Eye (tissue), 1 donor: Measurements from ENCODE around the gene MAPK8.

Experiments
- DNase-seq: peaks from one replicate; pipeline ENCODE4 v3.0.0-alpha.2; 2015

The MAPK8 gene

DNA sequence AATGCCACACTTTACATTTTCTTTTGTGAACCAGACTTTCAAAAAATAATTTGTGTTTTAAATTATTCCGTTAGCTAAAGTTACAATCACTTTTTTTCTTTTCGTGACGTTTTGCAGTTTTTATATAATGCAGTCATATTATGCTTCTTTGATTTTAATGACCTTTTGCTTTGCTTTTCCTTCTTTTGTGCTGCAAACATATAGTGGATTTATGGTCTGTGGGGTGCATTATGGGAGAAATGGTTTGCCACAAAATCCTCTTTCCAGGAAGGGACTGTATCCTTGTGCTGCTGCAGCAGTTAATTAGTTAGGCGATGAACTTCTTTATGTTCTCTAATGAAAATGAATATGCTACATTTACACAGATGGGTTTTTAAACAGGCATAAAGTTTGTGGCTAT lies 117.4 kb downstream of the MAPK8 start:
- no peak for DNase-seq

DNA sequence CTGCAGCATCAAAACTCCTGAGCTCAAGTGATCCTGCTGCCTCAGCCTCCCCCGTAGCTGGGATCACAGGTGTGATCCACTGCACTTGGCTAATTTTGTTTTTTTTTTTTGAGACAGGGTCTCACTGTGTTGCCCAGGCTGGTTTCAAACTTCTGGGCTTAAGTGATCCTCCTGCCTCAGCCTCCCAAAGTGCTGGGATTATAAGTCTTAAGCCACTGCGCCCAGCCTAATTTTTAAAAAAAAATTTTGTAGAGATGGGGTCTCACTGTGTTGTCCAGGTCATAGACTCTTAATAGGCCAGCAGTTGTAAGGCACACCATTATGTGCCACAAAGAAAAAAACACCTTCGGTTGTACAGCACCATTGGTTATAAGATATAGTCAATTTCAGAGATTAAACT lies 122.4 kb downstream of the MAPK8 start:
- DNase-seq = no peak

- no peak for DNase-seq
These were observed 122.8 kb downstream of the MAPK8 start for GRCh38 chr10:48429309-48429708.

DNA sequence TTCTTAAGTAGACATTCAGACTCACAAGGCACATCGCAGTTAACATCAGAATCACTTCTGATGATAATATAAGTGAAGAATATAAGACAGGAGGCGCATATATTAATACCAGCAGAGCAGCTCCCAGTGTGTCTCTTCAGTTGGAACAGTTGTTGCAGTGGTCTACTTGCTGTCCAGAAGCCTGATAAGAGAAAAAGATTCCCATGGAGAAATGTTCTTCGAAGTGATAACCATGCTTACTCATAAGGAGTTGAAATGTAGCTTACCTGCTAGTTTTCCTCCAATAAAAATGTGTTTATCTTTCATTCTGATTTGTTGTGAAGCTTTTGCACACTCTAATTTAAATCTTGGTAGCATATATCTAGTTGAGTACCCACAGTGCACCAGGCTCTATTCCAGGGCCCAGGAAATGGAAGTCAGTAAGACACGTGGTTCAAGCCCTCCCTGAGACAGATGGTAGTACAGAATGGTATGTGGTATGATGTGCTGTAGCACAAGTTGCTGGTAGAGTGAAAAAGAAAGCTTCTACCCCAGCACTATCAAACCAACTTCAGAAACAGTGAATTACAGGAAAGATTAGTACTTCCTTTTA lies 124.0 kb downstream of the MAPK8 start:
- DNase-seq = no peak

DNA sequence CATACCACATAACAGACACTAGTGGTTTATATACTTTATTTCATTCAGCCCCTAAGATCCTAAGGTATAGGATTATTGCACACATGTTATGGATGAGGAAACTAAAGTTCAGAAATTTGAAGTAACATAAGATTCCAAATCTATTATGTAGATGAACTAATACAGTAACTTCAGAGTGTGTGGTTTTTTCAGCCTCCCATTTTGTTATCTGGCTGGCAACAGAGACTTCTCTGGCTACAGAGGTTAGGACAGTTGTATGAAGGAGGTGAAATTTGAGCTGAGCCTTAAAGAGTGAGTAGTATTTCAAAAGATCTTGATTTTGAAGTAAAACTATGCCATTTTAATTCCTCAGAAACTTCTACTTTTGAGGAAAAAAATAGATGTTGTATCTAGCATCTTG lies 125.4 kb downstream of the MAPK8 start:
- DNase-seq = no peak

GRCh38 chr10:48437546-48437945 lies 131.1 kb downstream of the MAPK8 start:
- DNase-seq = no peak

DNA sequence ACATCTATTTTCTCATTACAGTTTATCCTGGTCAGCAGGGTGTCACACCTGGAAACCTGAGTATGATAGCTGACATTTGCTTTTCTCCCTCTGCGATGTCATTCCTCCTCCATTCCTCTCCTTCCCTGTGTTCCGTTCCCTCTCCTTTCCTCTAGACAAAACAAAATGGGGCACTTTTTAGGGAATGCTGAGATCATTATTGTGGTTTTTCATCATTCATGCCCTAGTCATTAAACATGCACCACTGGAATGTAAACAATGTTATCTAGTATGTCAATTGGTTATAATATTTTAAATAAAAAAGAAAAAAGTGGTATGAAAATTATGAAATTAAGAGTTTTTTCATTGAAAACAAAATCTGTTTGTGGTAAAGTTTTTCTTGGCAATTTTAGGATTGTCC lies 132.6 kb downstream of the MAPK8 start:
- DNase-seq = no peak

DNA sequence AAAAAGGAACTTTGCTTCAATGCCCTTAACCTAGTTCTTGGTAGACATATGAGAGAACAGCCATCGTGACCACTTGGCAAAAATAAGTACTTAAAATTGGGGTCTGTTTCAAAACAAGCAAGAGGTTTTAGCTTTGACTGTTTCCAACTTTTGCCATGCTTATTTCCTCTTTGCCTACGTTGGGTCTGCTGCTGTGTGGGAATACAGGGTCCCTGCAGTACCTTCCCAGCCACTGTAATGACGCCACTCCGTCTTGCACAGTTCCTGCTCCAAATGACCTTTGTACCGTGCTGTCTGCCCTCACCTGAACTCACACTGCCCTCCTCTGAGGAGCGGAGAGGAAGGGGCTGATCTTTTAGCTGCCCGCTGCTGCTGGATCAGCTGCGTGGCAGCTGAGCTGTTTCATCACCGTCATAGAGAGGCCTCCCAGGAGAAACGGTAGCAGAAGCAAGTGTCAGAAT lies 133.1 kb downstream of the MAPK8 start:
- DNase-seq = peak; percentile 50

GRCh38 chr10:48440771-48441170 lies 134.3 kb downstream of the MAPK8 start:
- DNase-seq = no peak

DNA sequence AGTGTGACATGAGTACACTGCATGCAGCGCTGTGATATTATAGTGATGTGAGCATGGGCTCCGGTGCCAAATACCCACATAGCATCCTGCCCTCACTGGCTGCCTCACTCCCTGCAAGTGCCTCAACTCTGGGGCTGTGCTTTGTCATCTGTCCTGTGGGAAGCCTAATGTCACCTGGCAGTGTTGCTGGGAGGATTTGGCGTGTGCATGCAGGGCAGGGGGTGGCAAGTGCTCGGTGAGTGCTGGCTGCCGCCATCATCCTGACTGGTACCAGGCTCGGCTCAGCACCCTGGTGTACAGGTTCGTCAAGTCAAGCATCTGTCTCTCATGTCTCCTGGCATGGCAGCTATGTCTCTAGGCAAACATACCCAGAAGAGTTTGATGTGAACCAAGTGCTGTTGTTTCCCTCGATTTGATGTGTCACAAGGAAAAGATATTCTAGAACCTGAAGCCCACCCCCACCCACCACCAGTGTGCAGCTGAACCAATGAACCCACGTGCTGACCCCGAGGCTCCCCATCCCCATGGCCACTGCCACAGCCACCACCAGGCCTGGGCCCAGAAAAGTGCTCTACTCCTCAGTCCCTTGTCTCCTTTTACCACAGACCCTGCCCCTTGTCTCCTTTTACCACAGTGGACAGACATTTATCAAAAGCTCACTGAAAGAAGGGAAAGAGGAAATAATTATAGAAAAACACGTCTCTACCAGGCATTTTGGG lies 135.8 kb downstream of the MAPK8 start:
- DNase-seq = no peak

- no peak for DNase-seq
These were observed 136.3 kb downstream of the MAPK8 start for GRCh38 chr10:48442809-48443177.

GRCh38 chr10:48444266-48444665 lies 137.8 kb downstream of the MAPK8 start:
- DNase-seq = peak; percentile 44

DNA sequence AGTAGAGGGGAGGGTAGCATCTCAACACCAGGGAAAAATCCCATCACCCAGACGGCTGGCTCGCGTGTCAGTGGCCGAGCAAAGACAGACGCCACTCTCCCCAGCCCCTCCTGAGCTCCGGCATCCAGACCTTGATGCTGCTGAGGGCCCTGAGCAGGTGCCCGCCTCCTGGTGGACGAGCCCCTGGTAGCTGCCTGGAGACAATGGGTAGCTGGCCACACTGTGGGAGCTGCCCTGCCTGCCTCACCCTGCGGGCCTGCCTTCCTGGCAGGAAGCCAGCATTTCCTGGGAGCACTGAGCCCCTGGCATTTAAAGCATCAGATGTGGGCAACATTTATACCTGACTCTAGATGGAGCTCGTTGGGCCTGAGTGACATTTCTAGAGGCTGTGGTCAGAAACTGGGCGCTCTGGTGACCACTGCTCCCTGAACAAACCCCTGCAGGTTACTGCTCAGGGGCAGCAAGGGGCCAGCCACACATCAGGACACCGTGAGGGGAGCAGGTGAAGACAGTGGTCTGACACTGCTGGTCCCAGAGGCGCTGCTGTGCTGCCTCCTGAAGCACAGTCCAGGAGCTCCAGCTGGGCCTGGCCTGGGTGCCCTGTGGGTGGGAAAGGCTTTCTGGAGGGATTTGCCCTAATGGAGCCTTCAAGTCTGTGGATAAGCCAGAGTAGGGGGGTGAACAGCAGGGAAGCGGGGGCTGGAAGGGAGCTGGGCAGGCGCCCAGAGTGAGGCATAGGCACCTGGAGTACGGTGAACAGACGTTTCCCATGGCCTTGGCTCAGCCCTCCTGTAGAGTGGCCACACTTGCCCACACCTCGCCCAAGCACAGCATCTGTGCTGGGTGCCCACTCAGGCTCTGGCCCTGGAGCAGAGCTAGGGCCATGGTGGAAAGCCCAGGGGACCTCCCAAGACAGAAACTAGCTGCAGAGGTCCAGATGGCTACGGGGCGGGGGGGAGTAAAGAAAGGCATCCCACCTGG lies 138.7 kb downstream of the MAPK8 start:
- peak; percentile 53 for DNase-seq

DNA sequence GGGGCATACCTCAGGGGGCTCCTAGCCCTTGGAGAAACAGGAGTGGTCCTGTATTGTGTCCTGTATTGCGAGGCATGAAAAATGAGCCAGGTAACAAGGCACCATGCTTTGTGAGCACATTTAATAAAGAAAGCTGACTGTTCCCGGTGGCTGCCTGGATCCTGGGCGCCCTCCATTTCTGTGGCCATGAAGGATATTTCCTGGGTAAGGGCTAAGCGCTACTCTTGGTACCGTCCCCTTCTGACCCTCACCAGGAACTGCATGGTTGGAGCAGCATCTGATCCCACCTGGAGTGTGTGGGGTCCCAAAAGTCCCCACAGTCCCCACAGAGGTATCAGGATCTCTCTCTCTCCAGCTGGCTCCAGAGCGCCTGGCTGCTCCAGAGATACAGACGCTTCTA lies 139.5 kb downstream of the MAPK8 start:
- no peak for DNase-seq

GRCh38 chr10:48446785-48447184 lies 140.3 kb downstream of the MAPK8 start:
- DNase-seq = no peak

DNA sequence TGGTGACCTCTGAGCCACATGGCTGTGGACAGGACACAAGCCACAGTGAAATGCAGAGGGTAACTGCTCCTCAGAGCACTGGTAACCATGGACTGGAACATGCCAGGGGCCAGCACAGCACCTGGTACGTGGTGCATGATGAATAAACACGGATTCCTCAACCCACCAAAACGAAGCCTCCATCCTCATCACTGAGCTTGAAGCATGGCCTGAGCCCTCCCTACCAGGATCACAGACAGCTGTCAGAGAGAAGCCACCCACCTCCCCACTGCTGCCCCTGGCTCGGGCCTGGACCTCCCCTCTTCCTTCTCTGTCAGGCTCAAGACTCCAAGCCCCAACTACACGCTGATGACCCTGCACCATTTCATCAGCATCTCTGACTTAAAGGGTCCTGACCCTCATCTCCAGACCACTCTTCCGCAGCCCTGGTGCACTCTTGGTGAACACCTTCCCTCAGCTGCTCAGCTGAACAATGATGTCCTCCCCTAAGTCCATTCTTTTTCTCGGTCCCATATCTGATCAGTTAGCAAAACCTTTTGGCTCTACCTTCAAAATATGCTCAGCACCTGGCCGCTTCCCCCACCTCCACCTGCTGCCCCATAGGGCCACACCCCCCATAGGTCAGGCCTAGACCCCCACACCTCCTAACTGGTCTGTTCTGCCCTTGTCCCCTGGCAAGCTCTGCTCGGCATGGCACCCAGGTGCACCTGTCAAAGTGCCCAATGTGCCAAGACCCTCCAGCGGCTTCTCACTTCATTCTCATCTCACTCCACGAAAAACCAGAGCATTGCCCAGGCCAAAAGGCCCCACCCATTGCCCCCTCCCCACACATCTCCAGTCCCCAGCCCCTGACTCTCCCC lies 141.1 kb downstream of the MAPK8 start:
- no peak for DNase-seq

GRCh38 chr10:48448796-48449195 lies 142.3 kb downstream of the MAPK8 start:
- DNase-seq = peak; percentile 24

GRCh38 chr10:48449501-48450232 lies 143.2 kb downstream of the MAPK8 start:
- no peak for DNase-seq

DNA sequence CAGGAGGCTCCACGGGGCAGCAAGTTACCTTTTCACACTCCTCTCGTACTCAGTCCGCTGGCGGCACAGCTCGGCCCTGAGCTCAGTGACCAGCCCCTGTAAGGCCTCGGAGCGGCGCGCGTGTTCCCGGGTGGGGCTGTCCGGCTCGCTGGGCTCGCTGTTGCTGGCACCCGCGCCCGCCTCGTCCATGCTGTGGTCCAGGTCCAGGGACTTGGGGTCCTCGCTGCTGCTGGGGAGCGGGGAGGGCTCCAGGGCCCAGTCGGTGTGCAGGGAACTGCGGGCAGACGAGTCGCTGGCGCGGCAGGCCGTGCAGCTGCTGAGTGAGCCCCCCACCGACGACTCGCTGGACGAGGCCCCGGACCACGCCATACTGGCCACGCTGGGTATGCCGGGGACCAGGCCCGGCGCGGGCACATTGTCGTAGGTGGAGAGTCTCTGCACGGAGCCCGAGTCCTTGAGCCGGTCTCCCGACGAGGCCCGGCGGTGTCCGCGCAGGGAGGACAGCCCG lies 143.8 kb downstream of the MAPK8 start:
- DNase-seq = no peak

DNA sequence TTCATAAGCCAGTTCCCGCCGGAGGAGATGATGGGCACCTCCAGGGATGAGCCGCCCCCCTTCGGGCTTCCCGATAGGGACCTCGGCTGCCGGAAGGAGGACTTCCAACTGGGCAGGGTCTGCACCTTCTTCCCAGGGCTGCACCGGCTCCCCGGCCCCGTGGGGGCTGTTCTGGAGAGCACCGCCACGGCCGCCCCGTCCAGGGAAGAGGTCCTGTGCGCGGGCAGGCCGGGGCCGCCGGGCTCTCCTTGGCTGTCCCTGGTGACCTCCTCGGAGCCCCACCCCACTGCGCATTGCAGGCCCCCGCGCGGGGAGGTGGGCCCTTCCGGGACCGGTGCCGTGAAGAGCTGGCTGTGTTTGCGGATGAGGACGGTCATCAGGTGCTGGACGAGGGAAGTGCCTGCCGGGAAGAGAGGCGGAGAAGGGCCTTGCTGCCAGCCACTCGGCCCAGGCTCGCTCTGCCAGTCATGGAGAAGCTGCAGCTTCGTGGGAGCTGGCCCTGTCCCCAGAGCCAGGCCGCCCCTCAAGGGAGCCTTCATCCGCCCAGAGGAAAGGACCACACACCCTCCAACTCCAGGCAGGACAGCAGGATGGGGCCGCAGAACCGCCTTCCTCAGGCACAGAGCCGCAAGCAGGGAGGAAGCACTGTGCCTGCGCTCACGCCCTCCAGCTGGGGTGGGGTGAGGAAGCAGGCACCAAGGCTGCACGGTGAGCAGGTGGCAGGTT lies 144.4 kb downstream of the MAPK8 start:
- DNase-seq = no peak
